Esophagus muscularis mucosa (tissue), 4 donors: ENCODE measurements around the gene SEPTIN5.

ENCODE experiments used
- CTCF ChIP-seq, 3 experiments: fragments of 200-600 bp in 2 of 3; fragments of 450-650 bp in 1 of 3; sonication (generic) in 2 of 3; IDR thresholded peaks; one replicate each; pipeline ENCODE4 v1.5.1; 2017 to 2019; ENCODE audit warnings: antibody characterized with exemption in 3 of 3, mild to moderate bottlenecking in 2 of 3, moderate library complexity in 1 of 3
- EP300 ChIP-seq: sonication (generic); formaldehyde crosslinking; IDR thresholded peaks from one replicate; pipeline ENCODE4 v1.6.1; 2017; ENCODE audit warnings: antibody characterized with exemption
- POLR2A ChIP-seq: fragments of 450-650 bp; IDR thresholded peaks from one replicate; pipeline ENCODE4 v1.6.1; 2017; ENCODE audit warnings: antibody characterized with exemption, moderate library complexity, mild to moderate bottlenecking, low read depth
- POLR2AphosphoS5 ChIP-seq, 2 donors: sonication (generic); formaldehyde crosslinking; IDR thresholded peaks; one replicate each; pipeline ENCODE4 v1.6.1; 2017; ENCODE audit warnings: antibody characterized with exemption in 2 of 2

GRCh38 chr22:19720999-19721329, 6.7 kb downstream of the SEPTIN5 start:
- TF ChIP-seq CTCF (IDR thresholded peaks at IDR 0.05) (no peak), POLR2AphosphoS5 (IDR thresholded peaks at IDR 0.05) (no peak), POLR2A (no peak), EP300 (no peak)
